Smooth muscle cell (in vitro differentiated cells): Measurements from ENCODE around the gene HOXC9. TPM values are rescaled to one million over a fixed set of nuclear protein-coding genes. Genes with fewer than 3 reads are reported as not detected.

Source experiments
- DNase-seq: peaks from one replicate; lab custom pipeline; 2025; ENCODE audit not compliant: unreplicated experiment; lab: John Stamatoyannopoulos, UW
- H2AFZ ChIP-seq: fragments of 200-600 bp; sonication (generic); 2 replicates; pipeline ENCODE4 v1.6.0; 2016; ENCODE audit warnings: antibody characterized with exemption, low read depth, mild to moderate bottlenecking
- H3F3A ChIP-seq: fragments of 200-600 bp; sonication (generic); 2 replicates; pipeline ENCODE4 v1.6.0; 2017; ENCODE audit warnings: antibody characterized with exemption, low read depth
- H3K27ac ChIP-seq: fragments of 200-600 bp; sonication (generic); 2 replicates; pipeline ENCODE4 v1.5.1; 2016; ENCODE audit warnings: low read depth, mild to moderate bottlenecking
- H3K27me3 ChIP-seq: fragments of 200-600 bp; sonication (generic); 2 replicates; pipeline ENCODE4 v1.6.1; 2016; ENCODE audit warnings: low read depth, mild to moderate bottlenecking
- H3K36me3 ChIP-seq: fragments of 200-600 bp; sonication (generic); 2 replicates; pipeline ENCODE4 v1.5.1; 2016; ENCODE audit warnings: low read depth
- H3K4me1 ChIP-seq: fragments of 200-600 bp; sonication (generic); 2 replicates; pipeline ENCODE4 v1.5.1; 2016; ENCODE audit warnings: low read depth
- H3K4me2 ChIP-seq: fragments of 200-600 bp; sonication (generic); 2 replicates; pipeline ENCODE4 v1.6.0; 2016; ENCODE audit warnings: mild to moderate bottlenecking
- H3K4me3 ChIP-seq: fragments of 200-600 bp; sonication (generic); 2 replicates; pipeline ENCODE4 v1.5.1; 2016; ENCODE audit warnings: mild to moderate bottlenecking
- H3K79me2 ChIP-seq: fragments of 200-600 bp; sonication (generic); 2 replicates; pipeline ENCODE4 v1.6.0; 2016; ENCODE audit warnings: low read depth, mild to moderate bottlenecking
- H3K9ac ChIP-seq: fragments of 200-600 bp; sonication (generic); 2 replicates; pipeline ENCODE4 v1.6.0; 2016; ENCODE audit warnings: low read depth
- H3K9me3 ChIP-seq: fragments of 200-600 bp; sonication (generic); replicated peaks from 2 replicates; pipeline ENCODE4 v1.5.1; 2016; ENCODE audit warnings: low read depth
- H4K20me1 ChIP-seq: fragments of 200-600 bp; sonication (generic); 2 replicates; pipeline ENCODE4 v1.6.0; 2016; ENCODE audit warnings: low read depth
- WGBS: methylation state at CpG from one replicate; pipeline ENCODE4 v1.1.7; 2016; ENCODE audit warnings: low lambda C conversion rate; 5-methylcytosine and 5-hydroxymethylcytosine counted together
- polyA plus RNA-seq: library from polyadenylated mRNA; unstranded; fragments of >200 nt; fragmentation: Nextera tagmentation; extraction: Ambion mirVana; gene quantifications from 2 replicates; pipeline ENCODE4 v1.2.1, GENCODE V29; 2016
- total RNA-seq: library from RNA; depleted of rRNA; stranded (reverse); fragments of >200 nt; gene quantifications from 2 replicates; pipeline ENCODE4 v1.2.3, GENCODE V29; 2014
- TF ChIP-seq, protein P1 (sequence below): fragments of 200-600 bp; sonication (generic); IDR thresholded peaks from 2 replicates; pipeline ENCODE4 v1.5.1; 2017; ENCODE audit warnings: borderline replicate concordance, mild to moderate bottlenecking, antibody characterized with exemption; ENCODE audit not compliant: insufficient read depth, poor library complexity, severe bottlenecking

Gene HOXC9
- total and polyA plus RNA-seq, 2 experiments from 2014 or later = 1.2 to 2.7 TPM

- H2AFZ ChIP-seq = no peak overlapping the region
- H4K20me1 ChIP-seq = no peaks in the 10 kb centered on the region
- no peak overlapping the region for H3K27ac ChIP-seq
- H3K9ac ChIP-seq = no peak overlapping the region
- peak overlapping the region; percentile 22 for H3K4me2 ChIP-seq
- 51% methylated on average over 2 of the region's 2 CpGs for WGBS
- H3K27me3 ChIP-seq = peaks cover 98% of the 10 kb centered on the region
- no peaks in the 10 kb centered on the region for H3K4me1 ChIP-seq
- no peaks in the 10 kb centered on the region for H3K9me3 ChIP-seq
- H3K36me3 ChIP-seq = no peaks in the 10 kb centered on the region
- no peak overlapping the region for H3K4me3 ChIP-seq
- no peaks in the 10 kb centered on the region for H3F3A ChIP-seq
- H3K79me2 ChIP-seq = no peaks in the 10 kb centered on the region
- no peak for DNase-seq
- TF ChIP-seq, protein P1, sequence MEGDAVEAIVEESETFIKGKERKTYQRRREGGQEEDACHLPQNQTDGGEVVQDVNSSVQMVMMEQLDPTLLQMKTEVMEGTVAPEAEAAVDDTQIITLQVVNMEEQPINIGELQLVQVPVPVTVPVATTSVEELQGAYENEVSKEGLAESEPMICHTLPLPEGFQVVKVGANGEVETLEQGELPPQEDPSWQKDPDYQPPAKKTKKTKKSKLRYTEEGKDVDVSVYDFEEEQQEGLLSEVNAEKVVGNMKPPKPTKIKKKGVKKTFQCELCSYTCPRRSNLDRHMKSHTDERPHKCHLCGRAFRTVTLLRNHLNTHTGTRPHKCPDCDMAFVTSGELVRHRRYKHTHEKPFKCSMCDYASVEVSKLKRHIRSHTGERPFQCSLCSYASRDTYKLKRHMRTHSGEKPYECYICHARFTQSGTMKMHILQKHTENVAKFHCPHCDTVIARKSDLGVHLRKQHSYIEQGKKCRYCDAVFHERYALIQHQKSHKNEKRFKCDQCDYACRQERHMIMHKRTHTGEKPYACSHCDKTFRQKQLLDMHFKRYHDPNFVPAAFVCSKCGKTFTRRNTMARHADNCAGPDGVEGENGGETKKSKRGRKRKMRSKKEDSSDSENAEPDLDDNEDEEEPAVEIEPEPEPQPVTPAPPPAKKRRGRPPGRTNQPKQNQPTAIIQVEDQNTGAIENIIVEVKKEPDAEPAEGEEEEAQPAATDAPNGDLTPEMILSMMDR = no peak
These were observed 8.2 kb downstream of the HOXC9 start for GRCh38 chr12:54008260-54008552.

DNA sequence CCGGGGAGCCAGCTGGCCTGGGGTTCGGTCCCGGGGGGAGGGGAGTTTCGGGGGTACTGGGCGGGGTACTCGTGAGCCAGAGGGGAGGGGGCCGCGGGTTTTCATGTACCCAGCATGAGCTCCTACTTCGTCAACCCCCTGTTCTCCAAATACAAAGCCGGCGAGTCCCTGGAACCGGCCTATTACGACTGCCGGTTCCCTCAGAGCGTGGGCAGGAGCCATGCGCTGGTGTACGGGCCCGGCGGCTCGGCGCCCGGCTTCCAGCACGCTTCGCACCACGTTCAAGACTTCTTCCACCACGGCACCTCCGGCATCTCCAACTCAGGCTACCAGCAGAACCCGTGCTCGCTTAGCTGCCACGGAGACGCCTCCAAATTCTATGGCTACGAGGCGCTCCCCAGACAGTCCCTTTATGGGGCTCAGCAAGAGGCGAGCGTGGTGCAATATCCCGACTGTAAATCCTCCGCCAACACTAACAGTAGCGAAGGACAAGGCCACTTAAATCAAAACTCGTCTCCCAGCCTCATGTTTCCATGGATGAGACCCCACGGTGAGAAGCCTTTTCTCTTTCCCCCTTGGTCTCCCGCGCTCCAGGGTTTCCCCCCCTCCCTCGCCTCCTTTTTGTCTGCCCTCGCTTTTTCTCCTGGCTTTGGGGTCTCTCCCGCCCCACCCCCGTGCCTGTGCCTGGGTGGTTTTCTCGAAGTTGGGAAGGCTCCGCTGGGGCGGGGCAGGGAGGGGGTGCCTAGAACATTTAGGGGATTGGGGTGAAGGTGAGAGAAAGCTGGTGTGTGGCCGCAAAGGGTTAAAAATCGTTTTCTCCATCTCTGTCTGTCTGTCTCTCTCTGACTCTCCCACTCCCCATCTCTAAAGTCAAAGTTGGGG lies 9.5 kb downstream of the HOXC9 start:
- no peak overlapping the region for H2AFZ ChIP-seq
- H3K79me2 ChIP-seq = no peaks in the 10 kb centered on the region
- no peak overlapping the region for H3K9ac ChIP-seq
- H3K36me3 ChIP-seq = no peaks in the 10 kb centered on the region
- H4K20me1 ChIP-seq = no peaks in the 10 kb centered on the region
- no peaks in the 10 kb centered on the region for H3F3A ChIP-seq
- TF ChIP-seq, protein P1 = no peak
- H3K9me3 ChIP-seq = no peaks in the 10 kb centered on the region
- H3K4me3 ChIP-seq = peak overlapping the region; percentile 49
- 9% methylated on average over 27 of the region's 51 CpGs for WGBS
- peaks cover 3% of the 10 kb centered on the region for H3K4me1 ChIP-seq
- H3K27me3 ChIP-seq = peaks cover 98% of the 10 kb centered on the region
- peak overlapping the region; percentile 77 for H3K4me2 ChIP-seq
- DNase-seq = no peak
- H3K27ac ChIP-seq = no peak overlapping the region

DNA sequence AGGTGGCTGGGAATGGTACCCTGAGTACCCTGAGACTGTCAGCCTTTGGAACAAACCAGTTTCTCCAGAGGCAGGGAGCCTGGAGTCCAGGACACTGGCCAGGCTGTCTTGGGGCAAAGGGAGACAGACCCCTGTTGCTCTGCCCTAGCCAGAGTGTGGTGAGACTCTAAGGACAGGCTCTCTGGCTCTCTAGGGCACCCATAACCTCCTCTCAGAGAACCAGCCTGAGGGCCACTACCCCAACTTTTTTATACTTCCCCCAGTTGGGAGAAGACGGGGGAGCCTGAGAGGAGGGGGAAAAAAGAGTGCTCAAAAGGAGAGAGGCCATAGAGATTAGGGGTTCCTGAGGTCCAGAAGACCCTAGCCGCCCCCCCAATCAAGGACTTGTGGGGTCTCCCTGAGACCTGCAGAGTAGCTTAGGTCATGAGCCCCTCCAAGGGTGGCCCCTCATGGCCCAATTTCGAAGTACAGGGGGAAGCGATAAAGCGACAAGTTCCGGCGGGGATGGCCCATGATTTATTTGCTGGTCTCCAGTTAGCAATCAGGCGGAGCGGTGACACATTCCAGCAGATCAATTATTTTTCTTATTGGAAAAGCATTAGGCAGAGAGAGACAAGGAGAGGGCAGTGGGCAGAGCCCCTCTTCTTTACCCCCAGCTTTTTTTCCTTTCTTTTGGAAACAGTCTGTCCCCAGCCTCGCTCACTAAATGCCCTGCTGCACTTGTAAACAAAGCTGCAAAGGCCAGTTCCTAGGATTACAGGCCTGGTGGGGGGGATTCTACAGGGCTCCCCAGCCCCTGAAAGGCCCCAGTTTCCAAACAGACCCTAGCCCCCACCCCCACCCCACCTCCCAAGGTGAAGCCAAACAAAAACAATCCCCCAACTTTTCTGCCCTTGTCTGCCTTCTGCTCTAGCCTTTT lies 10.4 kb downstream of the HOXC9 start:
- WGBS = 30% methylated on average over 10 of the region's 10 CpGs
- Histone ChIP-seq H3F3A (no peaks in the 10 kb centered on the region), H3K4me1 (peaks cover 3% of the 10 kb centered on the region), H3K9me3 (no peaks in the 10 kb centered on the region), H3K27ac (no peak overlapping the region), H2AFZ (no peak overlapping the region), H3K4me3 (peak overlapping the region; percentile 49), H3K79me2 (no peaks in the 10 kb centered on the region), H4K20me1 (no peaks in the 10 kb centered on the region), H3K27me3 (peaks cover 98% of the 10 kb centered on the region), H3K36me3 (no peaks in the 10 kb centered on the region), H3K9ac (no peak overlapping the region), H3K4me2 (peak overlapping the region; percentile 77)
- TF ChIP-seq, protein P1 = no peak
- no peak for DNase-seq
